HCT116 (cell line): Measurements from ENCODE around the gene NKG7. TPM values are rescaled to one million over a fixed set of nuclear protein-coding genes. Genes with fewer than 3 reads are reported as not detected.

Source experiments
- ATAC-seq: fragments of 200-7000 bp; cut with Tn5 transposase; 2 replicates; pipeline ENCODE4 v1.9.1; 2020; ENCODE audit warnings: mild to moderate bottlenecking, moderate library complexity
- BruUV-seq: library from RNA; stranded (reverse); fragments of 400-500 nt; replicated peaks from 2 replicates; lab custom pipeline; 2021; lab: Mats Ljungman, UMichigan
- CTCF ChIA-PET: fragments of 300-600 bp; sonication (Branson Sonifier 250); formaldehyde crosslinking; loops from one replicate; lab custom pipeline; 2021; ENCODE audit warnings: antibody characterized with exemption; lab: Charles Lee
- POLR2A ChIA-PET: fragments of 300-600, 350-600 bp; sonication (Branson Sonifier 250); formaldehyde crosslinking; loops from one replicate; lab custom pipeline; 2021; ENCODE audit warnings: antibody characterized with exemption; lab: Charles Lee
- RAD21 ChIA-PET, 2 experiments: fragments of 300-600 bp; sonication (Branson Sonifier 250); formaldehyde crosslinking; loops; one replicate each; lab custom pipeline; 2023; ENCODE audit warnings: low total read pairs in 2 of 2; ENCODE audit not compliant: uncharacterized antibody in 2 of 2, unreplicated experiment in 2 of 2, low non-redundant PET in 1 of 2; lab: Charles Lee
- DNase-seq: peaks from one replicate; pipeline ENCODE4 v3.0.0-alpha.2; 2010; ENCODE audit warnings: low read depth, low spot score
- H2AFZ ChIP-seq: fragments of 200-600 bp; shearing (Covaris generic), sonication (generic); 2 replicates; pipeline ENCODE4 v1.6.1; 2017; ENCODE audit warnings: low read depth, mixed run types, mixed read lengths, antibody characterized with exemption, low read length; ENCODE audit not compliant: poor library complexity, severe bottlenecking
- H3K27ac ChIP-seq: 2 replicates; pipeline ENCODE4 v1.5.1; 2012; ENCODE audit warnings: low read depth, low read length
- H3K27me3 ChIP-seq: fragments of 200-600 bp; sonication (generic); 2 replicates; pipeline ENCODE4 v1.6.1; 2016; ENCODE audit warnings: mixed run types, low read length, mixed read lengths; ENCODE audit not compliant: insufficient read depth
- H3K36me3 ChIP-seq, 2 experiments: fragments of 200-500 bp in 1 of 2; fragments of 200-600 bp in 1 of 2; sonication (Bioruptor generic) in 1 of 2; sonication (generic) in 1 of 2; 2 replicates each; pipeline versions ENCODE4 v1.5.1 to v1.6.1; 2014 to 2016; ENCODE audit warnings: low read length in 2 of 2, inconsistent platforms in 1 of 2, mixed read lengths in 1 of 2, mixed run types in 1 of 2; ENCODE audit not compliant: insufficient read depth in 2 of 2, control insufficient read depth in 1 of 2
- H3K4me1 ChIP-seq, 2 experiments: fragments of 200-600 bp in 1 of 2; sonication (generic) in 1 of 2; 2 replicates each; pipeline versions ENCODE4 v1.5.1 to v1.6.1; 2012 to 2017; ENCODE audit warnings: low read length in 2 of 2, inconsistent platforms in 1 of 2, mild to moderate bottlenecking in 1 of 2, mixed read lengths in 1 of 2, mixed run types in 1 of 2, moderate library complexity in 1 of 2; ENCODE audit not compliant: insufficient read depth in 2 of 2, control insufficient read depth in 1 of 2
- H3K4me2 ChIP-seq: fragments of 200-600 bp; sonication (generic); 2 replicates; pipeline ENCODE4 v1.6.1; 2017; ENCODE audit warnings: mixed run types, low read length, mixed read lengths
- H3K4me3 ChIP-seq, 2 experiments: fragments of 200-600 bp in 1 of 2; sonication (generic) in 1 of 2; replicated peaks in 1 of 2; 2 replicates each; pipeline ENCODE4 v1.5.1; 2011 to 2016; ENCODE audit warnings: low read length in 2 of 2, control low read depth in 1 of 2, low read depth in 1 of 2, mild to moderate bottlenecking in 1 of 2, mixed read lengths in 1 of 2, mixed run types in 1 of 2
- H3K79me2 ChIP-seq: fragments of 200-600 bp; sonication (generic); 2 replicates; pipeline ENCODE4 v1.6.1; 2017; ENCODE audit warnings: mild to moderate bottlenecking, mixed run types, low read length, moderate library complexity, mixed read lengths; ENCODE audit not compliant: insufficient read depth
- H3K9ac ChIP-seq: fragments of 200-600 bp; sonication (generic); 2 replicates; pipeline ENCODE4 v1.6.1; 2016; ENCODE audit warnings: low read length, mixed read lengths
- H3K9me2 ChIP-seq: fragments of 200-600 bp; sonication (generic), shearing (Covaris generic); 2 replicates; pipeline ENCODE4 v1.6.1; 2017; ENCODE audit warnings: mixed run types, mild to moderate bottlenecking, moderate library complexity; ENCODE audit not compliant: insufficient read depth
- H3K9me3 ChIP-seq, 2 experiments: fragments of 200-500 bp in 1 of 2; fragments of 200-600 bp in 1 of 2; sonication (Bioruptor generic) in 1 of 2; sonication (generic) in 1 of 2; 2 replicates each; pipeline ENCODE4 v1.6.1; 2014 to 2017; ENCODE audit warnings: low read length in 2 of 2, mixed read lengths in 2 of 2, inconsistent platforms in 1 of 2, low read depth in 1 of 2, mild to moderate bottlenecking in 1 of 2, mixed run types in 1 of 2, moderate library complexity in 1 of 2; ENCODE audit not compliant: control insufficient read depth in 1 of 2, insufficient read depth in 1 of 2
- H4K20me1 ChIP-seq: fragments of 200-600 bp; sonication (generic), shearing (Covaris generic); 2 replicates; pipeline ENCODE4 v1.6.1; 2017; ENCODE audit warnings: mixed run types, mild to moderate bottlenecking, moderate library complexity; ENCODE audit not compliant: insufficient read depth
- ATF3 ChIP-seq: IDR thresholded peaks from 2 replicates; pipeline ENCODE4 v1.6.1; 2012
- CBX3 ChIP-seq: IDR thresholded peaks from 2 replicates; pipeline ENCODE4 v1.6.1; 2012; ENCODE audit warnings: low read depth
- EZH2 ChIP-seq: fragments of 200-600 bp; sonication (generic); IDR thresholded peaks from 2 replicates; pipeline ENCODE4 v1.6.1; 2017; ENCODE audit warnings: antibody characterized with exemption, mixed run types
- EZH2phosphoT487 ChIP-seq: fragments of 200-600 bp; IDR thresholded peaks from 2 replicates; pipeline ENCODE4 v1.6.1; 2018; ENCODE audit warnings: antibody characterized with exemption, borderline replicate concordance
- MAX ChIP-seq: IDR thresholded peaks from 2 replicates; pipeline ENCODE4 v1.6.1; 2012
- SIN3A ChIP-seq: IDR thresholded peaks from 2 replicates; pipeline ENCODE4 v1.6.1; 2012; ENCODE audit warnings: low read depth
- SP1 ChIP-seq: IDR thresholded peaks from 2 replicates; pipeline ENCODE4 v1.6.1; 2012; ENCODE audit warnings: low read depth
- SRF ChIP-seq: IDR thresholded peaks from 2 replicates; pipeline ENCODE4 v1.6.1; 2012; ENCODE audit warnings: low read depth
- YY1 ChIP-seq: IDR thresholded peaks from 2 replicates; pipeline ENCODE4 v1.6.1; 2011; ENCODE audit warnings: low read length, low read depth, moderate library complexity, mild to moderate bottlenecking; ENCODE audit not compliant: insufficient replicate concordance; ENCODE audit errors: extremely low read depth
- ZBTB33 ChIP-seq: IDR thresholded peaks from 2 replicates; pipeline ENCODE4 v1.6.1; 2011; ENCODE audit warnings: mild to moderate bottlenecking, low read length, moderate library complexity; ENCODE audit not compliant: insufficient replicate concordance; ENCODE audit errors: extremely low read depth
- ZFX ChIP-seq: fragments of 450-650 bp; IDR thresholded peaks from 2 replicates; pipeline ENCODE4 v1.6.1; 2017
- intact Hi-C: fragments of 100-400 bp; cut with micrococcal nuclease; formaldehyde crosslinking; loops from 2 replicates; pipeline ENCODE4 v1.10.0; 2022
- total RNA-seq: library from RNA; stranded (reverse); gene quantifications from one replicate; pipeline ENCODE4 v1.2.1, GENCODE V29; 2021; ENCODE audit not compliant: unreplicated experiment

The NKG7 gene
- total RNA-seq, 1 experiment from 2014 or later: not detected

DNA sequence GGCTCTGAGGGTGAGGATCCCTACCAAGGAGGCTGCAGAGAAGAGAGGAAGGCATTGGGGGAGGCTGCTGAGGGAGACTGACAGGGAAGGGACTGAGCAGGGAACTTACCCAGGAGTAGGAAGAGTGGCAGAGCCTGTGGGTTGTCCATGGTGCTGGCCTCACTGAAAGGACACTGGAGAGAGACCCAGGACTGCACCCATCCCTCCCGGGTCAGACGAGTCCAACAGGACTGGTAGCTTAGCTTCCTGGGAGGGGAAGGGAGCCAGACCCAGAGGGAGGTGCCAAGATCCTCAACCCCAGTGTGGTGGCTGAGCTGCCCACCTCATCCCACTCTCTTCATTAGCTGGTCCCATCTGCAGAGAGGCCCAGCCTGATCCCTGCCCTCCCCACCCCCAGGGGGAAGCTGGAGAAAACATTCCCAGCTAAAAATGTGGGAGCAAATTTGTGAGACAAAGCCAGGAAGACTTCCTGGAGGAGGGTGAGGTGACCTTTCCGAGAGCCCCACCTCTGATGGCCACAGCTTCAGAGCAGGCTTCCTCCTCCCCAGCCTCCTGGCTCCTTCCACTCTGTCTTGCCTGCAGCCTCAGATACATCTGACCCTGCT lies 30.4 kb downstream of the NKG7 start, which contains the start of gene VSIG10L:
Gene VSIG10L (minus strand): TSS at position 164 of the 605 bp plus-strand sequence. CDS start 15 bp downstream, at position 149.
- H3K4me1 ChIP-seq: peaks cover 5 to 45% of the 10 kb centered on the region in 2 experiments; a peak in 3 of 4 replicates
- no peaks in the 10 kb centered on the region for H3K9me2 ChIP-seq
- BruUV-seq: no TSS peak
- no peak for DNase-seq
- intact Hi-C loops: no loop called here
- no peaks in the 10 kb centered on the region; a peak in 2 of 4 replicates for H3K36me3 ChIP-seq
- H3K79me2 ChIP-seq: no peaks in the 10 kb centered on the region
- no peak within 1 kb of the TSS for H3K27ac ChIP-seq
- ChIA-PET CTCF (no interaction called here), RAD21 (no interaction called here), POLR2A (interaction anchor here (1.4 to 1.5 kb wide), 3 partner anchors 25 to 54 kb away, joined by 3 to 4 read pairs (median 3); no protein-coding TSS in a partner anchor)
- TF ChIP-seq SRF: no peak
- TF ChIP-seq EZH2: no peak
- no peak for TF ChIP-seq SP1
- no peak within 1 kb of the TSS for H3K4me3 ChIP-seq
- 0 out of 2 replicates have a peak within 1 kb of the TSS, but pooled peaks have one; percentile 90 for H3K4me2 ChIP-seq
- no peaks in the 10 kb centered on the region for H4K20me1 ChIP-seq
- H3K9ac ChIP-seq: peak within 1 kb of the TSS; percentile 20; the same call in 1 of the 2 replicates
- H2AFZ ChIP-seq: no peak within 1 kb of the TSS
- no peaks in the 10 kb centered on the region for H3K9me3 ChIP-seq
- no peak for ATAC-seq
- H3K27me3 ChIP-seq: no peaks in the 10 kb centered on the region

DNA sequence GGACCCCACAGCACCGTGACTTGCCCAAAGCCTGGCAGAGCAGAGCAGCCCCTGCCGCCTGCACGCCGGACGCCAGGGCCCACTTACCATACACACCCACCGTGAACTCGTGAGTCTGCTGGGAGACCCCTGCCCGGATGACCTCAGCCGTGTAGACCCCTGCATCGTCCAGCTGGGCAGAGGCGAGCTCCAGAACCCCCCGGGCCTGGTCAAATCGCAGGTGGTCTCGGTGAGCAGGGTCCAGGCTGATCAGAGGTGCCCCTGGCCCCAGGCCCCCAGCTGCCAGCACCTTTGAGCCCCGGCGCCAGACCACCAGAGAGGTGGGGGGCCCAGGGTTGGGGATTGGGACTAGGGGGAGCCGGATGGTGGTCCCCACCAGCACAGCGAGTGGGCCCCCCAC lies 31.4 kb downstream of the NKG7 start:
- Histone ChIP-seq H3K79me2 (no peaks in the 10 kb centered on the region), H3K4me3 (no peak overlapping the region), H3K27ac (no peak overlapping the region), H4K20me1 (no peaks in the 10 kb centered on the region), H3K36me3 (no peaks in the 10 kb centered on the region; a peak in 2 of 4 replicates), H3K9me2 (no peaks in the 10 kb centered on the region), H3K4me2 (peak overlapping the region; percentile 90; the same call in 1 of the 2 replicates), H3K9me3 (no peaks in the 10 kb centered on the region), H3K9ac (no peak overlapping the region), H2AFZ (no peak overlapping the region), H3K27me3 (no peaks in the 10 kb centered on the region), H3K4me1 (peaks cover 5 to 45% of the 10 kb centered on the region in 2 experiments; a peak in 3 of 4 replicates)
- DNase-seq: no peak
- no peak for ATAC-seq
- CTCF ChIA-PET: no interaction called here
- BruUV-seq: no TSS peak
- RAD21 ChIA-PET: no interaction called here
- intact Hi-C loops: no loop called here
- POLR2A ChIA-PET: interaction anchor here (0.6 to 1.5 kb wide), 4 partner anchors 26 to 617 kb away, joined by 3 to 4 read pairs (median 3); no protein-coding TSS in a partner anchor
- TF ChIP-seq MAX: no peak
- no peak for TF ChIP-seq EZH2phosphoT487
- TF ChIP-seq ATF3: no peak
- no peak for TF ChIP-seq SRF
- no peak for TF ChIP-seq ZBTB33
- TF ChIP-seq SP1: no peak
- no peak for TF ChIP-seq CBX3
- TF ChIP-seq ZFX: no peak
- TF ChIP-seq SIN3A: no peak
- no peak for TF ChIP-seq YY1
